Right lung (tissue), 5 donors: ENCODE data around the gene WDFY2. TPM values are rescaled to one million over a fixed set of nuclear protein-coding genes. Genes with fewer than 3 reads are reported as not detected.
A peak's percentile ranks its signal among the peaks of the same experiment; 100 is the strongest.
"Not testable (repeated sequence)": the region's sequence is repeated elsewhere in the genome, so short reads cannot be mapped to it uniquely, and the experiment has no call there.

Experiments
- DNase-seq, 2 donors: peaks; one replicate each; pipeline ENCODE4 v3.0.0-alpha.2; 2013
- polyA plus RNA-seq, 5 donors: library from polyadenylated mRNA; unstranded; fragments of 120-200 nt; gene quantifications; one replicate each; pipeline versions ENCODE4 v1.2.1 to v1.2.3, GENCODE V29; 2013; ENCODE audit warnings: inconsistent platforms in 1 of 5, low replicate concordance in 1 of 5; ENCODE audit not compliant: insufficient read length in 5 of 5, insufficient read depth in 1 of 5

The WDFY2 gene
- polyA plus RNA-seq, 5 donors: 15.5 to 29.0 (median 24.8) TPM

- no peak for DNase-seq
Observed at GRCh38 chr13:51559946-51560735, 24.1 kb upstream of the WDFY2 start.

- DNase-seq: no peak
Observed at GRCh38 chr13:51562011-51562671, 22.1 kb upstream of the WDFY2 start.

- no peak for DNase-seq
Observed at GRCh38 chr13:51564252-51564651, 20.0 kb upstream of the WDFY2 start.

GRCh38 chr13:51564671-51565070, 19.6 kb upstream of the WDFY2 start:
- DNase-seq: no peak

GRCh38 chr13:51569001-51569400, 15.3 kb upstream of the WDFY2 start:
- DNase-seq: not testable (repeated sequence)

- DNase-seq: no peak
Observed at GRCh38 chr13:51576754-51577153, 7.5 kb upstream of the WDFY2 start.

- no peak for DNase-seq
Observed at GRCh38 chr13:51577690-51578089, 6.6 kb upstream of the WDFY2 start.

GRCh38 chr13:51579676-51580075, 4.6 kb upstream of the WDFY2 start:
- no peak for DNase-seq

GRCh38 chr13:51581148-51581820, 3.0 kb upstream of the WDFY2 start:
- DNase-seq: no peak

- DNase-seq: no peak
Observed at GRCh38 chr13:51583469-51583874, 790 bp upstream of the WDFY2 start.

- peak in 1 of 2 donors; percentile 62 for DNase-seq
Observed at GRCh38 chr13:51584731-51585672, 740 bp downstream of the WDFY2 start.

- DNase-seq: no peak
Observed at GRCh38 chr13:51585696-51586095, 1.4 kb downstream of the WDFY2 start.

GRCh38 chr13:51587372-51587771, 3.1 kb downstream of the WDFY2 start:
- no peak for DNase-seq

GRCh38 chr13:51588406-51588949, 4.2 kb downstream of the WDFY2 start:
- no peak for DNase-seq

- no peak for DNase-seq
Observed at GRCh38 chr13:51589793-51590192, 5.5 kb downstream of the WDFY2 start.

GRCh38 chr13:51590231-51590970, 6.1 kb downstream of the WDFY2 start:
- DNase-seq: no peak

- DNase-seq: peak; percentile 40 to 61
Observed at GRCh38 chr13:51590971-51591627, 6.8 kb downstream of the WDFY2 start.

- DNase-seq: not testable (repeated sequence)
Observed at GRCh38 chr13:51591938-51592337, 7.7 kb downstream of the WDFY2 start.

- no peak for DNase-seq
Observed at GRCh38 chr13:51594432-51594831, 10.2 kb downstream of the WDFY2 start.

- no peak for DNase-seq
Observed at GRCh38 chr13:51595416-51595815, 11.2 kb downstream of the WDFY2 start.
